GM18508 (cell line): ENCODE results near the gene NCKAP5.

ENCODE experiments used
- ATAC-seq: cut with Tn5 transposase; IDR thresholded peaks from one replicate; pipeline ENCODE4 v1.9.1; 2021; ENCODE audit warnings: moderate number of reproducible peaks; ENCODE audit not compliant: insufficient read depth, unreplicated experiment

Gene NCKAP5

GRCh38 chr2:132645176-132645575 is 923.1 kb downstream of the NCKAP5 start:
- ATAC-seq: no peak

GRCh38 chr2:132642415-132642814 is 925.8 kb downstream of the NCKAP5 start:
- no peak for ATAC-seq

GRCh38 chr2:132641819-132642218 is 926.4 kb downstream of the NCKAP5 start:
- no peak for ATAC-seq

GRCh38 chr2:132640116-132640515 is 928.1 kb downstream of the NCKAP5 start:
- ATAC-seq: no peak

GRCh38 chr2:132638313-132639040 is 929.8 kb downstream of the NCKAP5 start:
- no peak for ATAC-seq

GRCh38 chr2:132636346-132636745 is 931.9 kb downstream of the NCKAP5 start:
- ATAC-seq: no peak

GRCh38 chr2:132633635-132634034 is 934.6 kb downstream of the NCKAP5 start:
- no peak for ATAC-seq

GRCh38 chr2:132632000-132632649 is 936.1 kb downstream of the NCKAP5 start:
- no peak for ATAC-seq

- no peak for ATAC-seq
Observed at GRCh38 chr2:132627536-132627935, 940.7 kb downstream of the NCKAP5 start.

- ATAC-seq: no peak
Observed at GRCh38 chr2:132623096-132623839, 945.0 kb downstream of the NCKAP5 start.
